H1 (cell line): Measurements from ENCODE around the gene CCT3. TPM values are rescaled to one million over a fixed set of nuclear protein-coding genes. Genes with fewer than 3 reads are reported as not detected.

Experiments used
- CHD7 ChIP-seq: fragments of 300-600 bp; sonication (generic); IDR thresholded peaks from 2 replicates; pipeline ENCODE4 v1.7.1; 2012; ENCODE audit warnings: low read length, moderate library complexity, mild to moderate bottlenecking, inconsistent platforms; ENCODE audit not compliant: insufficient replicate concordance
- GABPA ChIP-seq: IDR thresholded peaks from 2 replicates; pipeline ENCODE4 v1.6.1; 2011; ENCODE audit warnings: mild to moderate bottlenecking, low read length, moderate library complexity, borderline replicate concordance; ENCODE audit not compliant: insufficient read depth
- NANOG ChIP-seq: IDR thresholded peaks from 2 replicates; pipeline ENCODE4 v1.6.1; 2011; ENCODE audit warnings: low read length, low read depth, mild to moderate bottlenecking, inconsistent platforms; ENCODE audit not compliant: insufficient read depth, poor library complexity, severe bottlenecking
- RXRA ChIP-seq: IDR thresholded peaks from 2 replicates; pipeline ENCODE4 v1.6.1; 2011; ENCODE audit warnings: low read depth, mild to moderate bottlenecking, low read length, moderate library complexity; ENCODE audit not compliant: insufficient read depth
- SIX5 ChIP-seq: IDR thresholded peaks from 2 replicates; pipeline ENCODE4 v1.6.1; 2011; ENCODE audit warnings: mild to moderate bottlenecking, low read depth, low read length
- polyA plus RNA-seq, 7 experiments: library from polyadenylated mRNA; depleted of rRNA in 3 of 7; stranded (reverse) in 5 of 7; unstranded in 2 of 7; fragments of >200 nt in 5 of 7; fragments of 200-250 nt in 2 of 7; gene quantifications; 1 replicate in 5 of 7; 2 replicates in 1 of 7; 4 replicates in 1 of 7; pipeline versions ENCODE4 v1.2.1 to v1.2.3, GENCODE V29; 2011 to 2013; ENCODE audit warnings: missing spikeins in 2 of 7, mixed read lengths in 2 of 7
- total RNA-seq: library from RNA; stranded (reverse); fragmentation: NEBNext Ultra II Directional; extraction: Animal tissue kit (Norgen Biotek cat#: 25700); gene quantifications from 2 replicates; pipeline ENCODE4 v1.2.1, GENCODE V29; 2021

CCT3 gene
- total and polyA plus RNA-seq, 2 of the 8 experiments (the other 6 are each of a cell fraction or from before 2014, with no cell fraction given): 431 to 480 TPM

- no peak for TF ChIP-seq CHD7
- TF ChIP-seq RXRA: no peak
- TF ChIP-seq NANOG: no peak
- TF ChIP-seq SIX5: no peak
- no peak for TF ChIP-seq GABPA
- TF ChIP-seq, all 59 proteins: peak for 0
Observed at GRCh38 chr1:156293098-156293434, 45.0 kb downstream of the CCT3 start (continued).
